ENCODE results near the gene CDH4. TPM values are rescaled to one million over a fixed set of nuclear protein-coding genes. Genes with fewer than 3 reads are reported as not detected.

CDH4 gene
- total and polyA plus RNA-seq, 2 of the 8 experiments (the other 6 are each of a cell fraction or from before 2014, with no cell fraction given) = 4.3 to 7.9 TPM

DNA sequence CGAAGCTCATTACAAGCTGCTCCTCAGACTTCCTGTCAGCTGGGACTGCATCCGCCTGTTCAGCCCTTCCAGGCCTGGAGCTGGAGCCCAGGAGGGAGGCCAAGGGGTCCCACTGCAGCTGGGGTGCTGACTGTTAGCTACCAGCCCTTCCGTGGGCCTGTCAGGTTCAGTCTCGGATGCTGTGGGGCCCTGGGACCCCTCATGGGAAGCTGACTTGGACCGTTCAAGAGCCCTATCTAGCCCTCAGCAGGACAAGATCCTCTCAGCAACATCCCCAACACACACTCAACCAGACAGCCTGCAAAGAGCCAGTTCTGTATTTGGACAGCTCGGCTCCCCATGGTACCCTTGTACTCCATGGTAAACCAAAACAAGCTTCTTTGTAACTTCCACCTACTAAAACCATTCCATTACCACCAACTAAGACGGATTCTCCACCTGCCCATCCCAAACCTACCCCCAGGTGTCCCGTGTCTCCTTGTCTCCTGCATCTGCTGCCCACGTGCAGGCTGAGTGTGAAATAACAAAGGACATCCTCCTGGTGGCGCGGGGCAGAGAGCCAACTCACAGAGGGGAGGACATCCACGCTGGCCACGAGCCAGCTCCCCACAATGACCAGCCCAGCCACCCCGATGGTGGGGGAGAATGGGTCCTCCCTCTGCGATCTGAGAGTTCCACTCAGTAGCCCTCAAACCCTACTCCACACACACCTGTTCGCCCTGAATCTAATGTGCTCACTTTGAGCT lies 702.4 kb downstream of the CDH4 start:
- H2BK12ac ChIP-seq (ENCODE audit: low read depth, low read length) = no peak overlapping the region
- H3K4me3 ChIP-seq (ENCODE audit: extremely low read depth in 1 of 4, insufficient read depth in 2 of 4, low read depth in 3 of 4, low read length in 4 of 4) = no peak overlapping the region
- H3K27me3 ChIP-seq (replicated peaks in 1 of 4; ENCODE audit: control insufficient read depth in 3 of 4, extremely low read depth in 1 of 4, insufficient read depth in 3 of 4, low read length in 3 of 4) = no peaks in the 10 kb centered on the region; a peak in 1 of 7 replicates
- no peaks in the 10 kb centered on the region; the same call in 1 of the 2 replicates for H3K79me1 ChIP-seq (ENCODE audit: low read depth, low read length)
- H3K23ac ChIP-seq (ENCODE audit: insufficient read length) = no peak overlapping the region
- H2BK5ac ChIP-seq (ENCODE audit: low read depth, low read length) = no peak overlapping the region
- no peak overlapping the region for H2BK15ac ChIP-seq (ENCODE audit: low read length)
- no peak overlapping the region for H3K18ac ChIP-seq (ENCODE audit: extremely low read depth, low read length)
- no peak for FAIRE-seq
- no peaks in the 10 kb centered on the region for H3K36me3 ChIP-seq (ENCODE audit: control insufficient read depth in 2 of 4, insufficient read depth in 4 of 4, low read length in 3 of 4)
- no peaks in the 10 kb centered on the region for H3K9me3 ChIP-seq (ENCODE audit: insufficient read depth in 2 of 2, low read depth in 1 of 2, low read length in 1 of 2)
- WGBS, 2 experiments (ENCODE audit: extremely low coverage in 1 of 2, insufficient coverage in 1 of 2, insufficient read length in 1 of 2, insufficient replicate concordance in 2 of 2, low coverage in 1 of 2, low lambda C conversion rate in 2 of 2, missing lambda C conversion rate in 1 of 2) = 86% methylated on average over 15 of the region's 16 CpGs; no CpG with 5 or more reads in 1 of the 2 experiments
- no peak overlapping the region for H4K5ac ChIP-seq (ENCODE audit: insufficient read length, low read depth, low read length)
- POLR2A ChIA-PET (ENCODE audit: partially characterized antibody) = interaction anchor here (1.8 kb wide), 1 partner anchor 112 kb away, joined by 5 read pairs; no protein-coding TSS in a partner anchor
- no peak overlapping the region for H3K4ac ChIP-seq (replicated peaks; ENCODE audit: insufficient read length, low read depth, low read length)
- no peak overlapping the region for H2BK120ac ChIP-seq (replicated peaks; ENCODE audit: low read depth, low read length)
- H4K91ac ChIP-seq (replicated peaks; ENCODE audit: insufficient read length, low read length) = no peak overlapping the region
- H3K23me2 ChIP-seq (ENCODE audit: low read depth, low read length) = no peaks in the 10 kb centered on the region
- no peak overlapping the region for H2AFZ ChIP-seq (ENCODE audit: low read length)
- H2AK5ac ChIP-seq (ENCODE audit: low read depth, low read length) = no peak overlapping the region
- H3K9ac ChIP-seq (replicated peaks in 1 of 4; ENCODE audit: extremely low read depth in 1 of 4, low read depth in 3 of 4, low read length in 3 of 4) = no peak overlapping the region
- CTCF ChIA-PET (ENCODE audit: partially characterized antibody) = interaction anchor here (0.5 to 1.3 kb wide), 11 partner anchors 12 to 1677 kb away, joined by 3 to 4 read pairs (median 3); no protein-coding TSS in a partner anchor
- no peak overlapping the region for H2BK20ac ChIP-seq (ENCODE audit: low read length)
- no peak overlapping the region for H4K8ac ChIP-seq (ENCODE audit: extremely low read depth, insufficient read depth, low read length)
- H4K20me1 ChIP-seq (replicated peaks in 1 of 2; ENCODE audit: control insufficient read depth in 1 of 2, insufficient read depth in 2 of 2, low read length in 2 of 2) = peaks cover 2% of the 10 kb centered on the region in 2 experiments
- no peaks in the 10 kb centered on the region for H3K79me2 ChIP-seq (ENCODE audit: control insufficient read depth in 1 of 2, insufficient read depth in 2 of 2, low read length in 2 of 2)
- no peak overlapping the region for H3K4me2 ChIP-seq (ENCODE audit: insufficient read depth in 1 of 2, low read depth in 2 of 2, low read length in 2 of 2)
- H3K27ac ChIP-seq (ENCODE audit: low read depth, low read length) = no peak overlapping the region
- peaks cover 5 to 35% (median 15%) of the 10 kb centered on the region in 4 experiments for H3K4me1 ChIP-seq (replicated peaks in 1 of 4; ENCODE audit: control insufficient read depth in 3 of 4, insufficient read depth in 4 of 4, low read length in 3 of 4)
- H3K56ac ChIP-seq (replicated peaks; ENCODE audit: insufficient read length, low read depth, low read length) = no peak overlapping the region
- peak in 1 of 2 experiments; percentile 39 for DNase-seq (ENCODE audit: low read depth in 1 of 2, low spot score in 2 of 2)
- no peak overlapping the region for H3K14ac ChIP-seq (ENCODE audit: insufficient read length)
- TF ChIP-seq, protein P1, sequence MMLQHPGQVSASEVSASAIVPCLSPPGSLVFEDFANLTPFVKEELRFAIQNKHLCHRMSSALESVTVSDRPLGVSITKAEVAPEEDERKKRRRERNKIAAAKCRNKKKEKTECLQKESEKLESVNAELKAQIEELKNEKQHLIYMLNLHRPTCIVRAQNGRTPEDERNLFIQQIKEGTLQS (IDR thresholded peaks at IDR 0.05; ENCODE audit: insufficient read depth, low read depth, low read length) = no peak
- TF ChIP-seq, protein P2, sequence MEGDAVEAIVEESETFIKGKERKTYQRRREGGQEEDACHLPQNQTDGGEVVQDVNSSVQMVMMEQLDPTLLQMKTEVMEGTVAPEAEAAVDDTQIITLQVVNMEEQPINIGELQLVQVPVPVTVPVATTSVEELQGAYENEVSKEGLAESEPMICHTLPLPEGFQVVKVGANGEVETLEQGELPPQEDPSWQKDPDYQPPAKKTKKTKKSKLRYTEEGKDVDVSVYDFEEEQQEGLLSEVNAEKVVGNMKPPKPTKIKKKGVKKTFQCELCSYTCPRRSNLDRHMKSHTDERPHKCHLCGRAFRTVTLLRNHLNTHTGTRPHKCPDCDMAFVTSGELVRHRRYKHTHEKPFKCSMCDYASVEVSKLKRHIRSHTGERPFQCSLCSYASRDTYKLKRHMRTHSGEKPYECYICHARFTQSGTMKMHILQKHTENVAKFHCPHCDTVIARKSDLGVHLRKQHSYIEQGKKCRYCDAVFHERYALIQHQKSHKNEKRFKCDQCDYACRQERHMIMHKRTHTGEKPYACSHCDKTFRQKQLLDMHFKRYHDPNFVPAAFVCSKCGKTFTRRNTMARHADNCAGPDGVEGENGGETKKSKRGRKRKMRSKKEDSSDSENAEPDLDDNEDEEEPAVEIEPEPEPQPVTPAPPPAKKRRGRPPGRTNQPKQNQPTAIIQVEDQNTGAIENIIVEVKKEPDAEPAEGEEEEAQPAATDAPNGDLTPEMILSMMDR (IDR thresholded peaks at IDR 0.05; ENCODE audit: control extremely low read depth in 1 of 3, insufficient read depth in 1 of 3, low read depth in 1 of 3, low read length in 3 of 3) = peak in 1 of 3 experiments; percentile 6; a peak in 1 of 4 replicates
- no peak for TF ChIP-seq BRCA1 (IDR thresholded peaks at IDR 0.05; ENCODE audit: low read depth, low read length)
- TF ChIP-seq GABPA (IDR thresholded peaks at IDR 0.05; ENCODE audit: borderline replicate concordance, insufficient read depth, low read length) = no peak
- TF ChIP-seq BCL11A (IDR thresholded peaks at IDR 0.05; ENCODE audit: low read depth in 2 of 2, low read length in 2 of 2) = no peak

Measured in H1 (cell line).